H9 (cell line): ENCODE results near the gene LIN28B. TPM values are rescaled to one million over a fixed set of nuclear protein-coding genes. Genes with fewer than 3 reads are reported as not detected.

ENCODE experiments used
- DNase-seq: peaks from one replicate; pipeline ENCODE4 v3.0.0-alpha.2; 2017
- H2AFZ ChIP-seq: one replicate; pipeline ENCODE4 v1.6.1; 2013; ENCODE audit warnings: mild to moderate bottlenecking, low read length, control low read depth, moderate library complexity
- H2AK5ac ChIP-seq: 2 replicates; pipeline ENCODE4 v1.6.1; 2013; ENCODE audit warnings: low read length, control low read depth, mixed read lengths; ENCODE audit not compliant: insufficient read length
- H2BK120ac ChIP-seq: one replicate; pipeline ENCODE4 v1.6.1; 2013; ENCODE audit warnings: low read depth, mild to moderate bottlenecking, low read length, control low read depth, inconsistent platforms; ENCODE audit not compliant: poor library complexity, severe bottlenecking
- H2BK12ac ChIP-seq: 2 replicates; pipeline ENCODE4 v1.6.1; 2013; ENCODE audit warnings: low read length, control low read depth, mixed read lengths, low read depth; ENCODE audit not compliant: insufficient read length
- H2BK15ac ChIP-seq: 2 replicates; pipeline ENCODE4 v1.6.1; 2013; ENCODE audit warnings: low read depth, low read length, control low read depth
- H2BK20ac ChIP-seq: one replicate; pipeline ENCODE4 v1.6.1; 2013; ENCODE audit warnings: low read depth, mild to moderate bottlenecking, low read length, control low read depth, inconsistent platforms; ENCODE audit not compliant: poor library complexity, severe bottlenecking
- H2BK5ac ChIP-seq: 2 replicates; pipeline ENCODE4 v1.6.1; 2013; ENCODE audit warnings: low read length, control low read depth, mixed read lengths; ENCODE audit not compliant: insufficient read length
- H3K14ac ChIP-seq: 2 replicates; pipeline ENCODE4 v1.6.1; 2013; ENCODE audit warnings: low read length, control low read depth; ENCODE audit not compliant: insufficient read depth
- H3K18ac ChIP-seq: 2 replicates; pipeline ENCODE4 v1.6.1; 2013; ENCODE audit warnings: low read depth, mild to moderate bottlenecking, mixed read lengths, low read length, control low read depth; ENCODE audit not compliant: insufficient read length
- H3K23ac ChIP-seq: 2 replicates; pipeline ENCODE4 v1.6.1; 2013; ENCODE audit warnings: low read length, control low read depth, mixed read lengths, low read depth; ENCODE audit not compliant: insufficient read length
- H3K23me2 ChIP-seq: 2 replicates; pipeline ENCODE4 v1.6.1; 2013; ENCODE audit warnings: low read depth, mild to moderate bottlenecking, mixed read lengths, low read length, control low read depth; ENCODE audit not compliant: insufficient read length, poor library complexity, severe bottlenecking
- H3K27ac ChIP-seq: 2 replicates; pipeline ENCODE4 v1.5.1; 2013; ENCODE audit warnings: low read length, control low read depth, mixed read lengths, low read depth; ENCODE audit not compliant: insufficient read length
- H3K27me3 ChIP-seq: 2 replicates; pipeline ENCODE4 v1.6.1; 2013; ENCODE audit warnings: low read length, control low read depth, inconsistent platforms; ENCODE audit not compliant: insufficient read depth
- H3K4ac ChIP-seq: 2 replicates; pipeline ENCODE4 v1.6.1; 2013; ENCODE audit warnings: low read depth, mild to moderate bottlenecking, control low read depth, inconsistent platforms, low read length, moderate library complexity
- H3K4me1 ChIP-seq: 2 replicates; pipeline ENCODE4 v1.6.1; 2013; ENCODE audit warnings: low read length, control low read depth, inconsistent platforms; ENCODE audit not compliant: insufficient read depth
- H3K4me2 ChIP-seq: 2 replicates; pipeline ENCODE4 v1.6.1; 2013; ENCODE audit warnings: low read length, control low read depth, mixed read lengths; ENCODE audit not compliant: insufficient read length, insufficient read depth
- H3K56ac ChIP-seq: 2 replicates; pipeline ENCODE4 v1.6.1; 2013; ENCODE audit warnings: low read depth, mild to moderate bottlenecking, mixed read lengths, low read length, control low read depth; ENCODE audit not compliant: insufficient read length
- H3K79me1 ChIP-seq: 2 replicates; pipeline ENCODE4 v1.6.1; 2013; ENCODE audit warnings: low read depth, mild to moderate bottlenecking, moderate library complexity, low read length, control low read depth, inconsistent platforms; ENCODE audit not compliant: insufficient read depth, poor library complexity, severe bottlenecking
- H3K79me2 ChIP-seq: 2 replicates; pipeline ENCODE4 v1.6.1; 2013; ENCODE audit warnings: low read length, control low read depth, inconsistent platforms; ENCODE audit not compliant: insufficient read depth
- H3K9ac ChIP-seq: 2 replicates; pipeline ENCODE4 v1.6.1; 2013; ENCODE audit warnings: low read length, control low read depth, mixed read lengths; ENCODE audit not compliant: insufficient read length; ENCODE audit errors: extremely low read depth
- H3K9me3 ChIP-seq: one replicate; pipeline ENCODE4 v1.6.1; 2013; ENCODE audit warnings: low read depth, low read length, inconsistent platforms; ENCODE audit not compliant: control insufficient read depth
- H3T11ph ChIP-seq: one replicate; pipeline ENCODE4 v1.6.1; 2013; ENCODE audit warnings: mild to moderate bottlenecking, low read length, control low read depth, inconsistent platforms
- H4K20me1 ChIP-seq: one replicate; pipeline ENCODE4 v1.6.1; 2013; ENCODE audit not compliant: control insufficient read depth, insufficient read length, insufficient read depth
- H4K5ac ChIP-seq: 2 replicates; pipeline ENCODE4 v1.6.1; 2013; ENCODE audit warnings: low read depth, mild to moderate bottlenecking, mixed read lengths, low read length, control low read depth; ENCODE audit not compliant: insufficient read length
- H4K8ac ChIP-seq: replicated peaks from 2 replicates; pipeline ENCODE4 v1.6.1; 2013; ENCODE audit warnings: low read length, control low read depth, mixed read lengths, low read depth; ENCODE audit not compliant: insufficient read length
- H4K91ac ChIP-seq: 2 replicates; pipeline ENCODE4 v1.6.1; 2013; ENCODE audit warnings: low read depth, mild to moderate bottlenecking, moderate library complexity, mixed read lengths, low read length, control low read depth; ENCODE audit not compliant: insufficient read length
- H3K27ac Mint-ChIP-seq, 3 experiments: 2 replicates in 2 of 3; 3 replicates in 1 of 3; pipeline ENCODE4 v1.8.0; 2020 to 2021; ENCODE audit warnings: mixed read lengths in 3 of 3, mild to moderate bottlenecking in 1 of 3, moderate library complexity in 1 of 3
- H3K27me3 Mint-ChIP-seq: 2 replicates; pipeline ENCODE4 v1.8.0; 2021; ENCODE audit warnings: low read depth, mild to moderate bottlenecking, moderate library complexity, mixed read lengths
- H3K36me3 Mint-ChIP-seq, 3 experiments: 2 replicates in 2 of 3; 3 replicates in 1 of 3; pipeline ENCODE4 v1.8.0; 2020 to 2021; ENCODE audit warnings: low read depth in 3 of 3, mixed read lengths in 3 of 3; ENCODE audit not compliant: insufficient read depth in 1 of 3
- H3K4me1 Mint-ChIP-seq, 2 experiments: 2 replicates each; pipeline ENCODE4 v1.8.0; 2020; ENCODE audit warnings: mixed read lengths in 2 of 2
- H3K4me3 Mint-ChIP-seq, 2 experiments: 2 replicates in 1 of 2; 3 replicates in 1 of 2; pipeline ENCODE4 v1.8.0; 2020 to 2021; ENCODE audit warnings: mild to moderate bottlenecking in 2 of 2, mixed read lengths in 2 of 2, moderate library complexity in 1 of 2
- H3K9me3 Mint-ChIP-seq, 2 experiments: 2 replicates in 1 of 2; 3 replicates in 1 of 2; pipeline ENCODE4 v1.8.0; 2020; ENCODE audit warnings: mild to moderate bottlenecking in 2 of 2, mixed read lengths in 2 of 2, moderate library complexity in 1 of 2
- CTCF ChIP-seq: fragments of 200-600 bp; sonication (generic); conservative IDR thresholded peaks from 3 replicates; pipeline ENCODE4 v1.8.0; 2021; ENCODE audit warnings: antibody characterized with exemption, mild to moderate bottlenecking
- WGBS: extraction: QIAGEN DNeasy Blood & Tissue Kit; methylation state at CpG from one replicate; pipeline ENCODE4 v1.1.7; 2013; ENCODE audit warnings: missing lambda C conversion rate, low lambda C conversion rate, mixed read lengths; ENCODE audit not compliant: insufficient read length; ENCODE audit errors: extremely low coverage; 5-methylcytosine and 5-hydroxymethylcytosine counted together
- total RNA-seq: library from RNA; stranded (reverse); gene quantifications from 2 replicates; pipeline ENCODE4 v1.2.1, GENCODE V29; 2021

The LIN28B gene
- total RNA-seq, 1 experiment from 2014 or later, result 110 TPM

- H3K18ac ChIP-seq, result no peak overlapping the region
- no peaks in the 10 kb centered on the region for H3K9me3 ChIP-seq
- no peak for TF ChIP-seq CTCF
- H3T11ph ChIP-seq, result no peak overlapping the region
- H3K14ac ChIP-seq, result no peak overlapping the region; the same call in 1 of the 2 replicates
- no peak overlapping the region for H2BK120ac ChIP-seq
- DNase-seq, result no peak
- no peak overlapping the region for H3K4me3 Mint-ChIP-seq
- H4K5ac ChIP-seq, result no peak overlapping the region
- no peak overlapping the region for H2BK15ac ChIP-seq
- no peak overlapping the region for H4K8ac ChIP-seq
- H3K27ac Mint-ChIP-seq, result peak overlapping the region in 2 of 3 experiments; percentile 47 to 83; a peak in 1 of 7 replicates
- no peaks in the 10 kb centered on the region for H3K23me2 ChIP-seq
- no peak overlapping the region for H2BK20ac ChIP-seq
- H2BK12ac ChIP-seq, result no peak overlapping the region
- no peaks in the 10 kb centered on the region for H3K79me2 ChIP-seq
- no peaks in the 10 kb centered on the region for H3K27me3 Mint-ChIP-seq
- no peak overlapping the region for H3K9ac ChIP-seq
- H3K9me3 Mint-ChIP-seq, result no peaks in the 10 kb centered on the region
- H3K79me1 ChIP-seq, result no peaks in the 10 kb centered on the region
- H2AK5ac ChIP-seq, result no peak overlapping the region
- H3K56ac ChIP-seq, result no peak overlapping the region
- no peak overlapping the region for H3K27ac ChIP-seq
- H4K20me1 ChIP-seq, result no peaks in the 10 kb centered on the region
- H3K4me1 Mint-ChIP-seq, result no peaks in the 10 kb centered on the region
- no peak overlapping the region for H2BK5ac ChIP-seq
- no peak overlapping the region for H3K4ac ChIP-seq
- H3K36me3 Mint-ChIP-seq, result peaks cover 0 to 2% (median 0%) of the 10 kb centered on the region in 3 experiments; a peak in 1 of 7 replicates
- no peak overlapping the region for H3K4me2 ChIP-seq
- no peak overlapping the region for H3K23ac ChIP-seq
- peaks cover 2% of the 10 kb centered on the region; the same call in 1 of the 2 replicates for H3K27me3 ChIP-seq
- H3K4me1 ChIP-seq, result no peaks in the 10 kb centered on the region
- WGBS, result no CpG with 5 or more reads among the region's 5 CpGs
- no peak overlapping the region for H4K91ac ChIP-seq
- no peak overlapping the region for H2AFZ ChIP-seq
Measured at GRCh38 chr6:105102186-105102585, 145.3 kb downstream of the LIN28B start.
